ENCODE results near the gene SDHA.

SDHA gene

GRCh38 chr5:199950-200645 lies 18.0 kb upstream of the SDHA start:
- Histone ChIP-seq H3K9me3 (ENCODE audit: insufficient read depth, low read length) (no peaks in the 10 kb centered on the region), H3K36me3 (ENCODE audit: low read length) (0 out of 2 replicates have a peak, but pooled peaks cover 2% of the 10 kb centered on the region), H3K79me2 (ENCODE audit: insufficient read depth, low read length) (no peaks in the 10 kb centered on the region), H3K9ac (ENCODE audit: low read length) (no peak overlapping the region), H3K4me2 (ENCODE audit: low read depth, low read length, poor library complexity, severe bottlenecking) (no peak overlapping the region), H3K27me3 (ENCODE audit: low read length) (no peaks in the 10 kb centered on the region), H3F3A (ENCODE audit: insufficient read depth) (no peaks in the 10 kb centered on the region), H3K4me3 (ENCODE audit: insufficient read depth, low read length, poor library complexity, severe bottlenecking) (no peak overlapping the region), H3K27ac (ENCODE audit: low read depth, low read length) (no peak overlapping the region), H2AFZ (ENCODE audit: low read depth, low read length, severe bottlenecking) (no peak overlapping the region), H4K20me1 (ENCODE audit: low read depth, low read length) (0 out of 2 replicates have a peak, but pooled peaks cover 5% of the 10 kb centered on the region), H3K9me2 (replicated peaks; ENCODE audit: insufficient read depth, low read length) (no peaks in the 10 kb centered on the region)
- TF ChIP-seq EZH2phosphoT487 (conservative IDR thresholded peaks at IDR 0.05; ENCODE audit: low read length) (no peak), CTCF (IDR thresholded peaks at IDR 0.05; ENCODE audit: insufficient read depth, low read length, poor library complexity, severe bottlenecking) (no peak)

- 0 out of 2 replicates have a peak, but pooled peaks cover 5% of the 10 kb centered on the region for H4K20me1 ChIP-seq (ENCODE audit: low read depth, low read length)
- H3K4me2 ChIP-seq (ENCODE audit: low read depth, low read length, poor library complexity, severe bottlenecking): no peak overlapping the region
- H3F3A ChIP-seq (ENCODE audit: insufficient read depth): no peaks in the 10 kb centered on the region
- H2AFZ ChIP-seq (ENCODE audit: low read depth, low read length, severe bottlenecking): no peak overlapping the region
- no peak overlapping the region for H3K9ac ChIP-seq (ENCODE audit: low read length)
- no peaks in the 10 kb centered on the region for H3K9me3 ChIP-seq (ENCODE audit: insufficient read depth, low read length)
- H3K79me2 ChIP-seq (ENCODE audit: insufficient read depth, low read length): no peaks in the 10 kb centered on the region
- H3K27me3 ChIP-seq (ENCODE audit: low read length): no peaks in the 10 kb centered on the region
- no peak for TF ChIP-seq CTCF (IDR thresholded peaks at IDR 0.05; ENCODE audit: insufficient read depth, low read length, poor library complexity, severe bottlenecking)
- no peak for TF ChIP-seq EZH2phosphoT487 (conservative IDR thresholded peaks at IDR 0.05; ENCODE audit: low read length)
- H3K36me3 ChIP-seq (ENCODE audit: low read length): 0 out of 2 replicates have a peak, but pooled peaks cover 2% of the 10 kb centered on the region
- H3K9me2 ChIP-seq (replicated peaks; ENCODE audit: insufficient read depth, low read length): no peaks in the 10 kb centered on the region
- H3K27ac ChIP-seq (ENCODE audit: low read depth, low read length): no peak overlapping the region
- H3K4me3 ChIP-seq (ENCODE audit: insufficient read depth, low read length, poor library complexity, severe bottlenecking): no peak overlapping the region
Measured at GRCh38 chr5:200985-201384, 17.1 kb upstream of the SDHA start.

GRCh38 chr5:201672-202071 lies 16.4 kb upstream of the SDHA start:
- H3K4me3 ChIP-seq (ENCODE audit: insufficient read depth, low read length, poor library complexity, severe bottlenecking): no peak overlapping the region
- H3K9me3 ChIP-seq (ENCODE audit: insufficient read depth, low read length): no peaks in the 10 kb centered on the region
- no peaks in the 10 kb centered on the region for H3F3A ChIP-seq (ENCODE audit: insufficient read depth)
- no peak overlapping the region for H3K9ac ChIP-seq (ENCODE audit: low read length)
- H2AFZ ChIP-seq (ENCODE audit: low read depth, low read length, severe bottlenecking): no peak overlapping the region
- H4K20me1 ChIP-seq (ENCODE audit: low read depth, low read length): 0 out of 2 replicates have a peak, but pooled peaks cover 5% of the 10 kb centered on the region
- H3K4me2 ChIP-seq (ENCODE audit: low read depth, low read length, poor library complexity, severe bottlenecking): no peak overlapping the region
- H3K27ac ChIP-seq (ENCODE audit: low read depth, low read length): no peak overlapping the region
- 0 out of 2 replicates have a peak, but pooled peaks cover 2% of the 10 kb centered on the region for H3K36me3 ChIP-seq (ENCODE audit: low read length)
- no peaks in the 10 kb centered on the region for H3K27me3 ChIP-seq (ENCODE audit: low read length)
- TF ChIP-seq CTCF (IDR thresholded peaks at IDR 0.05; ENCODE audit: insufficient read depth, low read length, poor library complexity, severe bottlenecking) (no peak), EZH2phosphoT487 (conservative IDR thresholded peaks at IDR 0.05; ENCODE audit: low read length) (no peak)
- 0 out of 2 replicates have a peak, but pooled peaks cover 3% of the 10 kb centered on the region for H3K79me2 ChIP-seq (ENCODE audit: insufficient read depth, low read length)
- H3K9me2 ChIP-seq (replicated peaks; ENCODE audit: insufficient read depth, low read length): no peaks in the 10 kb centered on the region

Data from SU-DHL-6 (cell line).